Stimulated activated naive CD8-positive, alpha-beta T cell treated with anti-CD3 and anti-CD28 coated beads, Interleukin-15, amount 100 ng/mL, for 72 hours (primary cell): ENCODE data around the gene ZNF200.

Experiments used
- ATAC-seq: fragments of 150-1000 bp; cut with Tn5 transposase; 2 replicates; pipeline ENCODE4 v1.10.0; 2021; ENCODE audit warnings: mild to moderate bottlenecking, moderate library complexity
- DNase-seq, 2 donors: peaks; one replicate each; pipeline ENCODE4 v3.0.0; 2021 to 2022
- H3K27ac Mint-ChIP-seq, 2 donors: one replicate each; pipeline ENCODE4 v1.8.0; 2022; ENCODE audit warnings: mild to moderate bottlenecking in 2 of 2, mixed read lengths in 2 of 2, moderate library complexity in 2 of 2
- H3K27me3 Mint-ChIP-seq: one replicate; pipeline ENCODE4 v1.8.0; 2022; ENCODE audit warnings: mixed read lengths
- H3K4me1 Mint-ChIP-seq: one replicate; pipeline ENCODE4 v1.8.0; 2022; ENCODE audit warnings: mild to moderate bottlenecking, mixed read lengths
- H3K4me3 Mint-ChIP-seq, 2 donors: one replicate each; pipeline ENCODE4 v1.8.0; 2022; ENCODE audit warnings: mild to moderate bottlenecking in 2 of 2, mixed read lengths in 2 of 2, moderate library complexity in 1 of 2
- H3K9me3 Mint-ChIP-seq, 2 donors: one replicate each; pipeline ENCODE4 v1.8.0; 2022; ENCODE audit warnings: mixed read lengths in 2 of 2

ZNF200 gene

DNA sequence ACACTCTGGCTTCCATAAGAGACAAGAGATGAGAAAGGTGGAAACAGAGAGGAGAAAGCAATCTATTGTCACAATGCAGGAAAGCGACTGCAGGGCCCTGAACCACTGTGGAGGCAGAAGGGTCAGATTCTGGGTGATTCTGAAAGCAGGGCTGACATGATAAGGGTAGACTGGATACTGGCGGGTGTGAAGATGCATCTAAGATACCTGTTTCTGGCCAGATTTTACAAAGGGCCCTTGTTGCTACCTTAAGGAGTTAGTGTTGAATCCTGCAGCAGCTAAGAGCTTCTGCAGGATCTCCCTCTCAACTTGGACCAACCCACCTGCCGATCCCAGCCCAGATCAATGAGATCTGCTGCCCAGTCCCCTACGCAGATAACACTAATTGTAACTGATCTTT lies 27.6 kb upstream of the ZNF200 start:
- ATAC-seq, result no peak
- H3K27me3 Mint-ChIP-seq, result no peaks in the 10 kb centered on the region
- peaks cover 40% of the 10 kb centered on the region for H3K4me1 Mint-ChIP-seq
- peak overlapping the region in 1 of 2 donors; percentile 80 for H3K27ac Mint-ChIP-seq
- H3K9me3 Mint-ChIP-seq, result no peaks in the 10 kb centered on the region
- DNase-seq, result no peak
- H3K4me3 Mint-ChIP-seq, result peak overlapping the region; percentile 63 to 89

DNA sequence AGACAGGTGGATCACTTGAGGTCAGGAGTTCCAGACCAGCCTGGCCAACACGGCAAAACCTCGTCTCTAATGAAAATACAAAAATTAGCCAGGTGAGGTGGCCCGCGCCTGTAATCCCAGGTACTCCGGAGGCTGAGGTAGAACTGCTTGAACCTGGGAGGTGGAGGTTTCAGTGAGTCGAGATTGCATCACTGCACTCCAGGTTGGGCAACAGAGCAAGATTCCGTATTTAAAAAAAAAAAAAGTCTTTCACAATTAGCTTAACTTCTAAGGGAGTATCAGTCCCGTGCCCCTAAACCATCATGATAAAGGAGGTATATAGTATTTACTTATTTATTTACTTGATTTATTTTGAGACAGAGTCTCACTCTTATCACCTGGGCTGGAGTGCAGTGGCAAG lies 24.9 kb upstream of the ZNF200 start:
- ATAC-seq, result no peak

DNA sequence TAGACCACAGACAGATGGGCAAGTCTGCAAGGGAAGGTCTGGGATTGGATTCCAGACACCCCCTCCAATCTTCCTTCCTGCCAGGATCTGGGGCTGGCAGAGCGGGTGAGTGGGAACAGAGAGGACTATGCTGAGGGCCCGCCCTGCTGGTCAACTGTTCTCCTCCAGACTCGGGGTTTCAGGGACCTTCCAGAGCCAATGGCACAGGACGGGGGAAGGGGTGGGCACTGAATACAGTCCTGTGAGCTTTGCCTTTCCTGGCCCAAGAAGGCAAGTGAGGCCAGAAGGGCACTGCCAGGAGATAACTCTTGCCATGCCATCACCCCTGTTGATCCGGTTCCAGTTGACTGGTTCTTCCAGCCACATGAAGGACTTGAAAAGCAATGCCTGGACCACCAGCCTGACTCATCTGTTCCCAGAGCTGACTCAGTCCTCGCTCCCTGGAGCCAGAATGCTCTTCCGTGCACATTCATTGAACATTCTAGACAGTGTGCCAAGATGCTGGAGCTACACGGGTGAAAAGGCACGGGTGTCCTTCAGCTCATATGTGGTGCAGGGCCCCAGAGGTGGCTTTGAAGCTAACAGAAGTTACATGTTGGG lies 22.0 kb upstream of the ZNF200 start:
- no peak overlapping the region for H3K27ac Mint-ChIP-seq
- H3K4me1 Mint-ChIP-seq, result peaks cover 4% of the 10 kb centered on the region
- ATAC-seq, result no peak
- no peak overlapping the region for H3K4me3 Mint-ChIP-seq
- no peaks in the 10 kb centered on the region for H3K27me3 Mint-ChIP-seq
- H3K9me3 Mint-ChIP-seq, result no peaks in the 10 kb centered on the region
- DNase-seq, result no peak

More for the DNA sequence above, 24.9 kb upstream of the ZNF200 start:
- H3K27ac Mint-ChIP-seq, result no peak overlapping the region
- no peak for DNase-seq
- peaks cover 27% of the 10 kb centered on the region for H3K4me1 Mint-ChIP-seq
- no peaks in the 10 kb centered on the region for H3K27me3 Mint-ChIP-seq
- no peak overlapping the region for H3K4me3 Mint-ChIP-seq
- H3K9me3 Mint-ChIP-seq, result no peaks in the 10 kb centered on the region

DNA sequence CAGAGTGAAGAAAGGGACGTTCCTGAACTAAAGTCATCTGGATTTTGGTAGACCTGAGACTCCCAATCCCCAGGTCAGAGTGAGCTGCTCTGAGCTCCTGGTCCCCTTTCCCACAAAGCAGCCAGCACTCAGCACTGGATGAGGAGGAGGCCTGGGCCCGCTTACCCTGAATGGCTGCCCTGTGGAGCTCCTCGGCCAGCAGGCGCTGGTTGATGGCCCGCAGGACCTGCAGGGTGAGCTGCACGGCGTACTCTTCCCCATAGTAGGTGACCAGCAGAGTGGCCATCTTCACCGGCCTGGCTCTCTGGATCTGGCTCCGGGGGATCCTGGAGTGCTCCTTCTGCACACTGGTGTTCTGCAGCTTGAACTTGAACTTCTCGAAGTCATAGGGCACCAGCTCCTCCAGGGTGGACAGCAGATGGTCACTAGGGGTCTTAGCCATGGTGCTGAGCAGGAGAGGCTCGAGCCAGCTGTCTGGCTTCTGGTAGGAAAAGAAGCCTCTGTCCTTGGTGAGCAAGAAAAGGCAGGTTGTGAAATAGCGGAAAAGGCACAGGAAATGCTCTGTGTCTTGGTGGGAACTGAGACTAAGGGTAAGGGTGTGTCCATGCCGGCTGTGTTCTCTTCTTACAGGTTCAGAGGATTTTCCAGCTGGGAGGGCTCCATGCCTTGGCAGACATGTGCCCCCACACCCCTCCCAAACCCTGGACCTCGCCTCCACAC lies 21.3 kb upstream of the ZNF200 start, which contains the start of gene MEFV:
Gene MEFV (minus strand): TSS at position 488 of the 720 bp plus-strand sequence. CDS start 46 bp downstream, at position 442.
- Mint-ChIP-seq H3K27ac (no peak within 1 kb of the TSS), H3K27me3 (no peaks in the 10 kb centered on the region), H3K4me1 (no peaks in the 10 kb centered on the region), H3K4me3 (no peak within 1 kb of the TSS), H3K9me3 (no peaks in the 10 kb centered on the region)
- ATAC-seq (no peak), DNase-seq (no peak)

DNA sequence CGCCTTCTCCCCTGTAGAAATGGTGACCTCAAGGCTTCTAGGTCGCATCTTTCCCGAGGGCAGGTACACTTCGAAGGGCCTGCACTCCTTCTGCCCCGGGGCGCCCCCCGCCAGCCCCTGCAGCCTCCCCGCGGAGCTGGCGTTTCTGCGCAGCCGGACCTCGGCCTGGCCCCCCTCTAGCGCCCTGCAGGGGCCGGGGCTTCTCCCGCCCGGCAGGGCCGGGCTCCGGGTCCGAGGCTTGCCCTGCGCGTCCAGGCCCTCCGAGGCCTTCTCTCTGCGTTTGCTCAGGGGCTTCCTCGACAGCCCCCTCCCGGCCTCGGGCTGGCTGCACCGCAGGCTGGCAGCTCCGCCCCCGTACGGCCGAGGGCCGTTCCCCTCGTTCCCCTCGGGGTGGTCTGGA lies 19.4 kb upstream of the ZNF200 start:
- Mint-ChIP-seq H3K27me3 (no peaks in the 10 kb centered on the region), H3K27ac (no peak overlapping the region), H3K4me3 (no peak overlapping the region), H3K9me3 (no peaks in the 10 kb centered on the region), H3K4me1 (no peaks in the 10 kb centered on the region)
- no peak for DNase-seq
- no peak for ATAC-seq

DNA sequence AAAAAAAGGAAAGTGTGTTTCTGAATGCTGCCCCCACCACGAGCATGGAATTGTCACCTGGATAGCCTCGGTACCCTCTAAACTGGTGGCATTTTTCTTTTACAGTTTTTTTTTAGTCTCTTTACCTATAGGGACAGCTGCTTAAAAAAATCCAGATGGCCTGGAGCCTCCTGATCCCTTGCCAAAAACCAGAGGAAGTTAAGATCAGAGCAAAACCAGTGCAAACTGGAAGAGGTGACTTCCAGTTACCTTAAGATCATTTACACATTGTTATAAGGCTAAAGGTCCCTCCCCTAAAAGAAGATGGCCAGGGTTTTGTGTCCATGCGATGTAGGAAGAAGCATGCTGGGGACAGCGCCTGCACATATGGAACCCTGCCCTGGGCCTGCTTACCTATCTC lies 18.0 kb upstream of the ZNF200 start:
- no peak overlapping the region for H3K27ac Mint-ChIP-seq
- DNase-seq (no peak), ATAC-seq (no peak)
- no peaks in the 10 kb centered on the region for H3K9me3 Mint-ChIP-seq
- H3K27me3 Mint-ChIP-seq, result no peaks in the 10 kb centered on the region
- no peak overlapping the region for H3K4me3 Mint-ChIP-seq
- no peaks in the 10 kb centered on the region for H3K4me1 Mint-ChIP-seq

DNA sequence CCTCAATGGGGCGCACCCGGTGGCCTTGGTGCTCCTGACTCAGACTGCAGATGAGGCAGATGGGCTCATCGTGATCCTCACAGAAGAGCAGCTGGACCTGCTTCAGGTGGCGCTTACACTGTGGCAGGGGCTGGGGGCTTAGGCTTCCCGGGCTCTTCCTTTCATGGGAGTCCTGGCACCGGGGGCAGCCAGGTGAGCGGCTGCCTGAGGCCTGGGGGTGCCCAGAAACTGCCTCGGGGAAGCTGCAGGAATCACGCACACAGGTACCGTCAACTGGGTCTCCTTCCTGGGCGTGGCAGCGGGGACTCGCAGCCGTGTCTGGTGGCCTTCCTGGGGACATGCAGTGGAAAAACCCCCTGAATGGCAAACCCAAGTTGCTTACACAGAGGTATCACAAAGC lies 14.5 kb upstream of the ZNF200 start:
- no peak for ATAC-seq
- no peak overlapping the region for H3K4me3 Mint-ChIP-seq
- no peaks in the 10 kb centered on the region for H3K9me3 Mint-ChIP-seq

DNA sequence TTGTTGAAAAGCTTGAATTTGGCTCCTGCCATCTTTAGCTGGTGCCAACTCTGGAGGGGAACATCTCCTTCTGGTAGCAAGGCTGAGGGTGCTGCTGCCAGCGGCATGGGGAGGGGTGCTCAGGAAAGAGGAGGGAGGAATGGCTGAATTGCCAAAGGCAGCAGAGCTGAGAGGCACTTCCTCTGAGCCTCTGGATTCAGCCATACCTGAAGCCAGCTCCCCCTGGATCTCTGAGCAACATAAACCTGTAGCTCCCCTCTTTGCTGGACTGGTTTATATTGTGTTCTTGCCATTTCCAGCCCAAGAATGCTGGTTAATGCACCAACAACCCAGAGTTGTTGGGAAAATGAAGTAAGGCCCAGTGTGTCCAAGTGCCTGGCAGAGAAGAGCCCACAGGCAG lies 14.1 kb upstream of the ZNF200 start:
- no peak for ATAC-seq
- Mint-ChIP-seq H3K27ac (no peak overlapping the region), H3K27me3 (peaks cover 12% of the 10 kb centered on the region), H3K9me3 (no peaks in the 10 kb centered on the region), H3K4me1 (peaks cover 6% of the 10 kb centered on the region), H3K4me3 (no peak overlapping the region)
- DNase-seq, result no peak

More for the DNA sequence above, 14.5 kb upstream of the ZNF200 start:
- Mint-ChIP-seq H3K27me3 (peaks cover 12% of the 10 kb centered on the region), H3K4me1 (peaks cover 1% of the 10 kb centered on the region), H3K27ac (no peak overlapping the region)
- DNase-seq, result no peak

DNA sequence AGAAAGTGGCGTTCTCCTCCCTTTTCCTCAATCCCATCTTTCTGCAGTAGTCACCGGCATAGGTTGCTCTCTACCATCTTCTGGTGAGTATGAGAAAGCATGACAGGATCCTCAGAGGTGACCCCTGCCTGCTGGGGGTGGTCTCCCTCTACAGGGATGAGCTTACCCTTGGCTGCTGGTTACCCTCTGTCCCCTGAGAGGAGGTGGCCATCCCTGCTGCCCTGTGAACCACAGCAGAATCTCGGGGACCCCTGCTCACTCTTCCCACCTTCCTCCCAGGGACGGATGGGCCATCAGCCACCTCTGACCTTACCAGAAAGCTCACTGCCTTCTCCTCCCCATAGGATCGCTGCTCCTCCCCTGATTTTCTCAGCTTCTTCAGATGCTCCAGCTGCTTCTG lies 13.6 kb upstream of the ZNF200 start:
- peaks cover 10% of the 10 kb centered on the region for H3K4me1 Mint-ChIP-seq
- H3K27me3 Mint-ChIP-seq, result peaks cover 12% of the 10 kb centered on the region
- no peak for DNase-seq
- H3K4me3 Mint-ChIP-seq, result no peak overlapping the region
- no peak overlapping the region for H3K27ac Mint-ChIP-seq
- ATAC-seq, result no peak
- no peaks in the 10 kb centered on the region for H3K9me3 Mint-ChIP-seq

DNA sequence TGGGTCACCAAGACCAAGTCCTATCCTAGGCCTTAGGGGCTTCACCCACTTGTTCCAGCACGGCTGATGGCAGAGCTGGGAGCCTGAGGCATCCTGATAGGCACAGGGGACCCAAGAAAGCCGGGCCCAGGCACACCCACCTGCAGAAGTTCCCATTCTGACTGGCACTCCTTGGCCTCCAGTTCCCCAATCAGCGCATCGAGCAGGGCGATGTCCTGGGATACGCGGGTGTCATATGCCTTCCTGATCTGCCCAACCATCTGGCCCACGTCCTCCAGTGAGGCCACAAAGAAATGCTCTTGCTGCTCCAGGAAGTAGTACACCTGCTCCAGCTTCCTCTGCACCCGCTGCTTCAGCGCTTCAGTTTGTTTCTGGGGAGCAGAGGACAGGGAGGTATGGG lies 11.9 kb upstream of the ZNF200 start:
- Mint-ChIP-seq H3K4me3 (no peak overlapping the region), H3K4me1 (peaks cover 15% of the 10 kb centered on the region), H3K27me3 (peaks cover 12% of the 10 kb centered on the region), H3K9me3 (no peaks in the 10 kb centered on the region), H3K27ac (no peak overlapping the region)
- ATAC-seq, result no peak
- DNase-seq, result no peak

DNA sequence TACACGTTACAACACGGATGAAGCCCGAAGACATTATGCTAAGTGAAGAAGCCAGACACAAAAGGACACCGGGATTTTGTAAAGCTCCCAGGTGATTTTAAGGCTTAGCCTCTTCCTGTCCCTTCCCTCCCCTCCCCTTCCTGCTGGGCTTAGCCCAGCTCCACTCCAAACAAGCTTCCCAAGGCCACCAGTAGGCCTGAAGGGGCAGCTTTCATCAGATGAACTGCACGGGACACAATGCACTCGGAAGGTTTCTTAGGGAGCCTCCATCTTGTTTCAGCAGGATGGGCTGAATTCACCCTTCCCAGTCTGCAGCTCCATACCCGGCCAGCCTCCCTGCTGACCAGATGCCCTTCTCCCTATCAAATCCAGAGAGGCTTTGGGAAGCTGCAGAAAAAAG lies 11.0 kb upstream of the ZNF200 start:
- ATAC-seq (no peak), DNase-seq (no peak)
- Mint-ChIP-seq H3K27me3 (peaks cover 12% of the 10 kb centered on the region), H3K4me3 (no peak overlapping the region), H3K9me3 (no peaks in the 10 kb centered on the region), H3K4me1 (peaks cover 15% of the 10 kb centered on the region), H3K27ac (no peak overlapping the region)

DNA sequence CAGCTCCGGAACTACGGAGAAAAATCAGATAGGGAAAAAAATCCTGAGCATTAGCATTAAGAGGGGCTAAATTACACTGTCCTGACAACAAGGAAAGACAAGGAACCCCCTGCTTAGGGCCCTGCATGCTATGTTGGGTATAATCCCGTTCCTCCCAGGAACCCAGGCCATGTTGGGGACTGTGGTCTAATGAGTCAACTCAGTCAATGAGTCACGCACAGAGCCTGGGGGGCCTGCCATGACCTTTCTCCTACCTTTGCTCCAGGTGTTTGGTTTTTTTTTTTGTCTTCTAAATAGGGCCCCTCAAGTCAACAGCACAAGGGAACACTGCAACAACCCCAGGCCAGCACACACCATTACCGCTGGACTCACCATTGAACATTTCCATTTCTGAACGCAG lies 8.9 kb upstream of the ZNF200 start:
- Mint-ChIP-seq H3K9me3 (no peaks in the 10 kb centered on the region), H3K27me3 (peaks cover 12% of the 10 kb centered on the region), H3K4me1 (peaks cover 15% of the 10 kb centered on the region)

DNA sequence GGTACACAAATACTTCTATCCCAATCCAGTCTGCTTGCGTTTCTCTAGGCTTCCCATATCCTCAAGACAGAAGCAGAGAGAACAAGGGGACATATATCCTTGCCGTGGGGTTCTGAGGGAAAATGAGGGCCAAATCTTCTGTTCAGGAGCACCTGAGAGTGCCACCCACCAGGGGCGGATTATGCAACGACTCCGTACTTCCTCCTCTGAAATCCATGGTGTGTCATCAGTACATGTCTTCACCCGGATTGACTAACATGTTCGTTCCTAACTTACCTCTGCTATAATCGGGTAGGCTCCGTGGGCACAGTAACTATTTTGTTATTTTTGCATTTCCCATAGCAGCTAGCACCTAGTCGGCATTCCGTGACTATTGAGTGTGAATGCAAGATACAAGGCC lies 7.8 kb upstream of the ZNF200 start:
- DNase-seq (no peak), ATAC-seq (no peak)
- Mint-ChIP-seq H3K27ac (no peak overlapping the region), H3K4me3 (no peak overlapping the region), H3K4me1 (peaks cover 15% of the 10 kb centered on the region), H3K9me3 (no peaks in the 10 kb centered on the region), H3K27me3 (peaks cover 12% of the 10 kb centered on the region)

More for the DNA sequence above, 8.9 kb upstream of the ZNF200 start:
- DNase-seq (no peak), ATAC-seq (peak; percentile 46)
- H3K4me3 Mint-ChIP-seq, result no peak overlapping the region
- peak overlapping the region in 1 of 2 donors; percentile 36 for H3K27ac Mint-ChIP-seq

DNA sequence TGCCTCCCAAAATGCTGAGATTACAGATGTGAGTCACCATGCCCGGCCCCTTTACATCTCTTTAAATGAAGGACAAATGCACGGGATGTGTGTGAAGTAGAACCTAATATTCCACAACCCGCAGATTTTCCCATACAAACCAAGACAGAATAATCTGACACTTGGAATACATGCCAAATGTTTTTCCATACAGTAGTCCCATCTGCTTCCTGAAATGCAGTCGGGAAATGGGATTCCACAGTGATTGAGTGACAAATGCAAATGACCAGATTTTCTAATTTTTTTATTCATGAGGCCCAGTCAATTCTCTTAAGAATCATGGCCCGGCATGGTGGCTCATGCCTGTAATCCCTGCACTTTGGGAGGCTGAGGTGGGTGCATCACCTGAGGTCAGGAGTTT lies 6.8 kb upstream of the ZNF200 start:
- no peak overlapping the region for H3K4me3 Mint-ChIP-seq
- peaks cover 15% of the 10 kb centered on the region for H3K4me1 Mint-ChIP-seq
- H3K9me3 Mint-ChIP-seq, result no peaks in the 10 kb centered on the region
- H3K27ac Mint-ChIP-seq, result no peak overlapping the region
- no peak for DNase-seq
- H3K27me3 Mint-ChIP-seq, result peaks cover 12% of the 10 kb centered on the region
- ATAC-seq, result no peak

DNA sequence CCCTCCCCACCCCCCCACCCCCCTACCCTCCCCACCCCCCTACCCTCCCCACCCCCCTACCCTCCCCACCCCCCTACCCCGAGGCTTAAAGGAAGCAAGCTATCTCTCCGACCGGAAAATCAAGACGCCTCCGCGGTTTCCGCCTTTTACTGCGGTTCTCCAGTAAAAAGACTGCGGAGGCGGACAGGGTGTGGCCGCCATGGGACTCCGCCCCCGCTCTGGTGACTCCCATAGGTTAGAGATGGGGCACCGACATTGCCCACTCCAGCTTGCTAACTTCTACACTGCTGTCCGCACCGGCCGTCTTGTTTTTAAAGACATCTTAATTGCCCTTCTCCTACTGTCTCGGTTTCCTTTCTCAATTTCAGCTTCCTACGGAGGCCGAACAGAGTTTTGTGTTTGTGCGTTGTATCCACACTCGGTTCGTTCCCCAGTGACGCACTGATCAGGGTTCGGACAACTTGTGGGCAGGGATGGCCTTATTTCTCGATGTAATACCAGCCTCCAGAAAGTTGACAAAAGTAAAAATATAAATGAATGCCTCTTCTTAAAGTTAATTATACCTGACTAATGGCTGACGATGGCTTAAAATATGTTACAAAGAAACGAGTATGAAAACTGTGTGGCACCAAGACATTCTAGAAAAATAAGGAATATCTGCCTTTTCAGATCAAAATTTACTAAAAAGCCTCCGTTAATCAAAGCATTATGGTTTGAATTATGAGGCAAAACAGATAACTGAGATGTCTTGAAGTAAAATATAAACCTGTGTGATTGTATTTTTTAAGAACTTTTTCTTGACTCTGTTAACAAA lies 1.1 kb upstream of the ZNF200 start:
- peak overlapping the region; percentile 82 to 84 for H3K4me3 Mint-ChIP-seq
- H3K4me1 Mint-ChIP-seq, result peaks cover 36% of the 10 kb centered on the region
- DNase-seq (peak in 1 of 2 donors; percentile 37), ATAC-seq (no peak)
- H3K27ac Mint-ChIP-seq, result peak overlapping the region in 1 of 2 donors; percentile 76
- H3K9me3 Mint-ChIP-seq, result peaks cover 8 to 11% of the 10 kb centered on the region in 2 donors
- H3K27me3 Mint-ChIP-seq, result no peaks in the 10 kb centered on the region

DNA sequence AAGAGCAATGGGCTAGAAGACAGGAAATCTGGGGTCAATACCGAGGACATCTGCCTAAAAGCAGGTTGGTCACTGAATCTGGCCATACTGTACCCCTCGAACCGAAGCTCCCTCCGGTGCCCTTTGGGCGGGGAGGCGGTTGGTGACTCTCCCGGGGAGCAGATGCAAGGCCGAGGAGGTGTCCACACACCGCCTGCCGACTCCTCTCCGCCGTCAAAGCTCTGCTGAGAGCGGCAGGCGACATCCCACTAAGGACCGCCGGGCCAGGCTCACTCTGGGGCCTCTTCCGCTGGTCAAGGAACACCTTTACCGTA lies 458 bp downstream of the ZNF200 start:
- Mint-ChIP-seq H3K9me3 (peaks cover 22 to 24% of the 10 kb centered on the region in 2 donors), H3K27ac (peak overlapping the region; percentile 2 to 99), H3K4me3 (peak overlapping the region; percentile 89 to 99), H3K4me1 (peaks cover 41% of the 10 kb centered on the region), H3K27me3 (no peaks in the 10 kb centered on the region)
- DNase-seq, result no peak
- ATAC-seq, result no peak
